Stimulated activated naive CD8-positive, alpha-beta T cell treated with anti-CD3 and anti-CD28 coated beads, Interleukin-15, amount 100 ng/mL, for 72 hours (primary cell): Measurements from ENCODE around the gene CYTH2.

Experiments
- ATAC-seq: fragments of 150-1000 bp; cut with Tn5 transposase; 2 replicates; pipeline ENCODE4 v1.10.0; 2021; ENCODE audit warnings: mild to moderate bottlenecking, moderate library complexity
- DNase-seq, 2 donors: peaks; one replicate each; pipeline ENCODE4 v3.0.0; 2021 to 2022
- H3K27ac Mint-ChIP-seq, 2 donors: one replicate each; pipeline ENCODE4 v1.8.0; 2022; ENCODE audit warnings: mild to moderate bottlenecking in 2 of 2, mixed read lengths in 2 of 2, moderate library complexity in 2 of 2
- H3K27me3 Mint-ChIP-seq: one replicate; pipeline ENCODE4 v1.8.0; 2022; ENCODE audit warnings: mixed read lengths
- H3K4me1 Mint-ChIP-seq: one replicate; pipeline ENCODE4 v1.8.0; 2022; ENCODE audit warnings: mild to moderate bottlenecking, mixed read lengths
- H3K4me3 Mint-ChIP-seq, 2 donors: one replicate each; pipeline ENCODE4 v1.8.0; 2022; ENCODE audit warnings: mild to moderate bottlenecking in 2 of 2, mixed read lengths in 2 of 2, moderate library complexity in 1 of 2
- H3K9me3 Mint-ChIP-seq, 2 donors: one replicate each; pipeline ENCODE4 v1.8.0; 2022; ENCODE audit warnings: mixed read lengths in 2 of 2

Gene CYTH2

GRCh38 chr19:48529156-48529555, 60.0 kb downstream of the CYTH2 start:
- no peaks in the 10 kb centered on the region for H3K4me1 Mint-ChIP-seq
- H3K27ac Mint-ChIP-seq = no peak overlapping the region

GRCh38 chr19:48530066-48530720, 61.0 kb downstream of the CYTH2 start:
- ATAC-seq (no peak), DNase-seq (no peak)
- peaks cover 9% of the 10 kb centered on the region for H3K27me3 Mint-ChIP-seq
- no peaks in the 10 kb centered on the region for H3K4me1 Mint-ChIP-seq
- peak overlapping the region; percentile 76 for H3K27ac Mint-ChIP-seq
- peaks cover 5 to 27% of the 10 kb centered on the region in 2 donors for H3K9me3 Mint-ChIP-seq
- H3K4me3 Mint-ChIP-seq = no peak overlapping the region

More at GRCh38 chr19:48529156-48529555, 60.0 kb downstream of the CYTH2 start:
- H3K27me3 Mint-ChIP-seq = peaks cover 9% of the 10 kb centered on the region
- DNase-seq (no peak), ATAC-seq (no peak)
- no peak overlapping the region for H3K4me3 Mint-ChIP-seq
- peaks cover 6 to 32% of the 10 kb centered on the region in 2 donors for H3K9me3 Mint-ChIP-seq

GRCh38 chr19:48530770-48531169, 61.6 kb downstream of the CYTH2 start:
- ATAC-seq (no peak), DNase-seq (no peak)
- peaks cover 9% of the 10 kb centered on the region for H3K27me3 Mint-ChIP-seq
- H3K9me3 Mint-ChIP-seq = peaks cover 5 to 27% of the 10 kb centered on the region in 2 donors
- no peaks in the 10 kb centered on the region for H3K4me1 Mint-ChIP-seq
- no peak overlapping the region for H3K27ac Mint-ChIP-seq
- H3K4me3 Mint-ChIP-seq = no peak overlapping the region
